Peyer's patch (tissue), 4 donors: ENCODE data around the gene CLK2.

ENCODE experiments used
- POLR2A ChIP-seq, 2 donors: fragments of 450-650 bp; IDR thresholded peaks; one replicate each; pipeline ENCODE4 v1.5.1; 2017; ENCODE audit warnings: antibody characterized with exemption in 2 of 2, mild to moderate bottlenecking in 2 of 2, moderate library complexity in 2 of 2
- TF ChIP-seq, protein P1 (sequence below), 6 experiments: fragments of 450-650 bp in 4 of 6; fragments of 200-600 bp in 2 of 6; sonication (generic) in 1 of 6; IDR thresholded peaks; one replicate each; pipeline ENCODE4 v1.5.1; 2017 to 2019; ENCODE audit warnings: antibody characterized with exemption in 6 of 6, mild to moderate bottlenecking in 3 of 6, moderate library complexity in 1 of 6

DNA sequence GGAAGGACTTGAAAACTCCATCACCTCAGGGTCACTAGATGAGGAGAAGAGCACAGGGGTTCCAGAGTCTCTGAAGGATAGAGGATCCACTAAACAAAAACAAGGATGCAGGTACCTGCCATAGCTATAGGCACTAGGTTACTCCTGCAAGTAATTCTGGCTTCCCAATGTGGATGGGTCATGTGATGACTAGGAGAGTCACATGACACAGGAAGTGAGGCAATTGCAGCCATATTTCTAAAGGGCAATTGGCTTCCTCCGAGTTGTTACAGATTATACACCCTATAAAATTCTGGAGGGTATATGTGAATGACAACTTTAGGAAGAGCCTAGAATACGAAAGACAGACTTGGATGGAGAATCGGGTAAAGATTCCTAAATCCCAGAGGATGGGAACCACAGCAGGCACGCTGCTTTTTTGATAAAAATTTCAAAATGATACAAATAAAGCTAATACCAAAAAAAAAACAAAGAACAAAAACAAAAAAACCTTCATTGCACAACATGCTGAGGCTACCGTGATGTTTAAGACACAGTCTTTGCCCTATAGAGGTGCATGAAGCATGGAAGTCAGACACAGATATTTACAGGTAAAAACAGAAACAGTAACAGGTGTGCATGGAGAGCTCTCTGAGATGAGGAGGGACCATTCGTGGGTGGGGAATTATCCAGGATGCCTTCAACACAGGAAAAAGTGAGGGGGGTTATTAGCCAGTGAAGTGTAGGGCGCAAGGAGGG is 54.3 kb downstream of the CLK2 start:
- TF ChIP-seq, protein P1, sequence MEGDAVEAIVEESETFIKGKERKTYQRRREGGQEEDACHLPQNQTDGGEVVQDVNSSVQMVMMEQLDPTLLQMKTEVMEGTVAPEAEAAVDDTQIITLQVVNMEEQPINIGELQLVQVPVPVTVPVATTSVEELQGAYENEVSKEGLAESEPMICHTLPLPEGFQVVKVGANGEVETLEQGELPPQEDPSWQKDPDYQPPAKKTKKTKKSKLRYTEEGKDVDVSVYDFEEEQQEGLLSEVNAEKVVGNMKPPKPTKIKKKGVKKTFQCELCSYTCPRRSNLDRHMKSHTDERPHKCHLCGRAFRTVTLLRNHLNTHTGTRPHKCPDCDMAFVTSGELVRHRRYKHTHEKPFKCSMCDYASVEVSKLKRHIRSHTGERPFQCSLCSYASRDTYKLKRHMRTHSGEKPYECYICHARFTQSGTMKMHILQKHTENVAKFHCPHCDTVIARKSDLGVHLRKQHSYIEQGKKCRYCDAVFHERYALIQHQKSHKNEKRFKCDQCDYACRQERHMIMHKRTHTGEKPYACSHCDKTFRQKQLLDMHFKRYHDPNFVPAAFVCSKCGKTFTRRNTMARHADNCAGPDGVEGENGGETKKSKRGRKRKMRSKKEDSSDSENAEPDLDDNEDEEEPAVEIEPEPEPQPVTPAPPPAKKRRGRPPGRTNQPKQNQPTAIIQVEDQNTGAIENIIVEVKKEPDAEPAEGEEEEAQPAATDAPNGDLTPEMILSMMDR (IDR thresholded peaks at IDR 0.05) = no peak
- TF ChIP-seq POLR2A (IDR thresholded peaks at IDR 0.05) = no peak
